Right cardiac atrium (tissue), 5 donors: Measurements from ENCODE around the gene RASL10B. TPM values are rescaled to one million over a fixed set of nuclear protein-coding genes. Genes with fewer than 3 reads are reported as not detected.
A peak's percentile ranks its signal among the peaks of the same experiment; 100 is the strongest.

Experiments
- ATAC-seq, 2 donors: fragments of 200-7000 bp; cut with Tn5 transposase; one replicate each; pipeline versions ENCODE4 v1.8.0 to v1.9.1; 2020; ENCODE audit warnings: moderate library complexity in 2 of 2, mild to moderate bottlenecking in 1 of 2
- DNase-seq, 3 donors: peaks; one replicate each; pipeline ENCODE4 v3.0.0-alpha.2; 2020
- H3K27ac ChIP-seq: one replicate; pipeline ENCODE4 v1.5.1; 2013; ENCODE audit warnings: mild to moderate bottlenecking, low read length, control low read depth, moderate library complexity
- H3K27me3 ChIP-seq: one replicate; pipeline ENCODE4 v1.6.1; 2013; ENCODE audit not compliant: control insufficient read depth, insufficient read depth
- H3K4me1 ChIP-seq: one replicate; pipeline ENCODE4 v1.6.1; 2013; ENCODE audit warnings: low read length; ENCODE audit not compliant: control insufficient read depth, insufficient read depth
- H3K4me3 ChIP-seq: one replicate; pipeline ENCODE4 v1.5.1; 2013; ENCODE audit warnings: low read length, control low read depth
- H3K9me3 ChIP-seq: one replicate; pipeline ENCODE4 v1.6.1; 2013; ENCODE audit warnings: low read length; ENCODE audit not compliant: control insufficient read depth
- WGBS: extraction: QIAGEN DNeasy Blood & Tissue Kit; methylation state at CpG from one replicate; pipeline ENCODE4 v1.1.7; 2013; 5-methylcytosine and 5-hydroxymethylcytosine counted together
- intact Hi-C, 4 donors: fragments of 100-400 bp; cut with DNase I; formaldehyde crosslinking; loops; one replicate each; pipeline versions ENCODE4 v1.11.0 to v1.14.0; 2022 to 2023
- polyA plus RNA-seq: library from polyadenylated mRNA; stranded (reverse); fragments of 200-250 nt; gene quantifications from one replicate; pipeline ENCODE4 v1.2.3, GENCODE V29; 2013
- total RNA-seq, 4 donors: library from RNA; stranded (reverse); fragmentation: NEBNext Ultra II Directional; extraction: Animal tissue kit (Norgen Biotek cat#: 25700); gene quantifications; one replicate each; pipeline ENCODE4 v1.2.1, GENCODE V29; 2021
- donor health status: healthy with polysubstance abuse.
- donor health status: DM: no; HTN: yes; CAD: no.
- donor health status: DM: no; HTN: no; CAD: no.
- donor health status: DM: no; HTN: yes; CAD: no; lungs with severe emphysema.
- donor health status: DM: yes; HTN: yes; CAD: no.

Gene RASL10B
- total and polyA plus RNA-seq, 5 donors: 19.0 to 47.4 (median 36.6) TPM

DNA sequence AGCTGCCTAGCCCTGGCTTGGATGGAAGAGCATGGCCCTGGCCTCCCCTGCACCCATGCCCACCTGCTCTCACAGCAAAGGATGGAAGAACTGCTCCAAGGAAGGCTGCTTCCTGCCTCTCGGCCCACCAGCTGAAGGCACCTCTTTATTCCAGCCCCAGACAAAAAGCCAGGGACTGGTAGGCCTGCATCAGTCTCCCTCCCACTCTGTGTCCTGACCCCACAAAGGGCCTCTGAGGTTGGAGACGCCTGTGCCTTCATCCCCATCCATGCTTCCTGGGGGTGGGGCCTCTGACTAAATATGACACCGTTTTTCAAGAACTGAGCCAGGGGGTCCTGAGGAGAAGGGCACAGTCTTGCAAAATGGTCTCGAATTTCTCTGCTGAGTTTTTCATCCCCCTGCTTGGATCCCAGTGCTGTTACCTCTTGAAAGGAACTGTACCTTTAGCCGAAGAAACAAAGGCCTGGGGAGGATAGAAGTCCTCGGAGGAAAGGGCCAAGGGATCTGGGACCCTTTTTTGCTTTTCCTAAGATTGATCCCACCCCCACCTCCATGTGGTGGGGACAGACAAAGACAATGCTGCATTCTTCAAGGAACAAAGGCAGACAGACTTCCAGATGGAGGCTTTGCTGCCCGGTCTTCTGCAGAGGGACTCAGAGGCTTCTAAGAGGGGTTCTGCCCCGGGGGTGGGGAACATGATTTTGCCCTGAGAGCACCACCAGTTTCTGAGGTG lies 34.5 kb downstream of the RASL10B start:
- Histone ChIP-seq H3K4me3 (no peak overlapping the region), H3K27ac (no peak overlapping the region), H3K27me3 (no peaks in the 10 kb centered on the region), H3K4me1 (peaks cover 2% of the 10 kb centered on the region), H3K9me3 (no peaks in the 10 kb centered on the region)
- intact Hi-C loops: loop anchor here in 3 of 4 donors (2.0 to 5.0 kb wide), 2 partner anchors 36 to 39 kb away; no protein-coding TSS in a partner anchor
- DNase-seq (no peak), ATAC-seq (no peak)
- WGBS: 76% methylated on average over 8 of the region's 8 CpGs

DNA sequence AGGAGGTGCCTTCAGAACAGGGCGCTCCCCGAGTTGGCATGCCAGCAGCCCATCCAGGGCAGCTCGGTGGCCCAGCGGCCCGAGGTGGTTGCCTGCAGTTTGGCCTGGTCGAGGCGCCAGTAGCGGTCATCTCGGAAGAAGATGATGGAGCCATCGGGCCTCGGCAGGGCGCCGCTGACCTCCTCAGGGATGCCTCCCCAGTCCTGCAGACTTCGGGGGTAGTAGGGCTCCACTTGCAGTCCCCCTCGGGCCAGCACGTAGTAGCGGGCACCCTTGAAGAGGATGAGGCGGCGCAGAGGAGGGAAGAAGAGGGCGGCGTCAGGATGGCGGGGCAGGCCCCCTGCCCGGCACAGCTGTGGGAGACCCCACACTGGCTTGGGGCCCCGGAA lies 35.0 kb downstream of the RASL10B start:
- no peak overlapping the region for H3K27ac ChIP-seq
- H3K4me3 ChIP-seq: no peak overlapping the region
- intact Hi-C loops: loop anchor here in 1 of 4 donors (5.0 kb wide), 1 partner anchor 36 kb away; no protein-coding TSS in a partner anchor
- 91% methylated on average over 24 of the region's 24 CpGs for WGBS
- DNase-seq (no peak), ATAC-seq (no peak)
- no peaks in the 10 kb centered on the region for H3K9me3 ChIP-seq
- H3K4me1 ChIP-seq: peaks cover 2% of the 10 kb centered on the region
- H3K27me3 ChIP-seq: no peaks in the 10 kb centered on the region

DNA sequence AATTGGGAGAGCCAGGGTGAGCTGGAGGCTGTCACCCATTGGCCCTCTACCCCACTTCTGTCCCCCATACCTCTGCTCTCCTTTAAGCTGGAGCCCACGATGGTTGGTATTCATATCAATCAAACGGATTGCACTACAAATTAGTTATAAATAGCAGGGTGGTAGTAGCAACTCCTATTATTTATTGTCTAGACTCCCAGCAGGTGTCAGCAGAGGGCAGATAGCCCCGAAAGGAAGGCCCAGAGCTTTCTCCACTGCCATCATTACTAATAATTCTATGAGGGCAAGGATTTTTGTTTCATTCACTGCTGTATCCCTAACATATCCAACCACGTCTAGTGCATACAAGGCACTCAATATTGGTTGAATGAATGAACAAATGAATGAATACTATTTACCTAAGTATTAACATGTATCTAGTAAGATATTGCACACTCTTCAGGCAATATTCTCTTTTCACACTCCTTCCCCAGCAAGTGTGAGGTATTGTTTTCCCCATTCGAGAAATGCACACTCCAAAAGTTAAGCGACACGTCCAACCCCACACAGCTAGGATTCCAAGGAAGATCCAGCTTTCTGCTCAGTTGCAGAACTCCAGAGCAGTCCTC lies 35.6 kb downstream of the RASL10B start:
- ATAC-seq: no peak
- intact Hi-C loops: loop anchor here in 2 of 4 donors (1.0 to 5.0 kb wide), 2 partner anchors 35 to 37 kb away; no protein-coding TSS in a partner anchor

GRCh38 chr17:35768797-35769196 lies 37.4 kb downstream of the RASL10B start:
- Histone ChIP-seq H3K4me3 (no peak overlapping the region), H3K9me3 (no peaks in the 10 kb centered on the region), H3K27ac (no peak overlapping the region), H3K27me3 (no peaks in the 10 kb centered on the region), H3K4me1 (peaks cover 5% of the 10 kb centered on the region)
- ATAC-seq: no peak
- WGBS: 93% methylated on average over 2 of the region's 2 CpGs
- DNase-seq: no peak
- intact Hi-C loops: loop anchor here in 1 of 4 donors (5.0 kb wide), 1 partner anchor 34 kb away; no protein-coding TSS in a partner anchor

More for the DNA sequence above, 35.6 kb downstream of the RASL10B start:
- Histone ChIP-seq H3K4me3 (no peak overlapping the region), H3K27ac (no peak overlapping the region), H3K27me3 (no peaks in the 10 kb centered on the region), H3K9me3 (no peaks in the 10 kb centered on the region), H3K4me1 (peaks cover 2% of the 10 kb centered on the region)
- 46% methylated on average over 7 of the region's 7 CpGs for WGBS
- DNase-seq: peak in 1 of 3 donors; percentile 69

DNA sequence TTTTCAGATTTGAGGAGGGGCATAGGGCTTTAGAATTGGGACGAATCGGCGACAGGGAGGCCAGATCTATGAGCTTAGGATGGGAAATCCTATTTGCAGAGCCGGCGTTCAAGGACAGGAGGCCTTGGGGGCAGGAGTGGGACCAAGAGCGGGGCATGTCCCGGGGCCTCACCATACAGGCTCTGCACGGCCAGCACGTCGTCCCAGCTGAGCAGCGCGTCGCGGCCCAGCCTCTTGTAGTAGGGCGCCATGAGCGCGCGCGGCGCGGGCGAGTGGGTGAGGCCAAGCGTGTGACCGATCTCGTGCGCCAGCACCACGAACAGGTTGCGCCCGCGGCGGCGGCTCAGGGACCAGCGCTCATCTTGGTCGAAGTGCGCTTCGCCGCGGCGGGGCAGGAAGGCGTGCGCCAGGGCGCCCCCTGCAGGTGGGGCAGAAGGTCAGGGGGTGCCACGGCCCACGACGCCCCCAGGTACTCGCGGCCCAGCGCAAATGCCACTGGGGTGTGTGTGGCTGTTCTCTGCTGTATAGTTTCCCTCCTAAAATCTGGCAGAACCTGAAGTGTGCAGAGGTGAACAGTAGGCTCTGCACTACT lies 38.6 kb downstream of the RASL10B start:
- Histone ChIP-seq H3K4me3 (no peak overlapping the region), H3K4me1 (peaks cover 14% of the 10 kb centered on the region), H3K9me3 (no peaks in the 10 kb centered on the region), H3K27me3 (no peaks in the 10 kb centered on the region), H3K27ac (no peak overlapping the region)
- DNase-seq (no peak), ATAC-seq (no peak)
- intact Hi-C loops: loop anchor here in 1 of 4 donors (5.0 kb wide), 1 partner anchor 32 kb away; no protein-coding TSS in a partner anchor
- WGBS: 93% methylated on average over 48 of the region's 48 CpGs

- no peaks in the 10 kb centered on the region for H3K9me3 ChIP-seq
- H3K4me3 ChIP-seq: no peak overlapping the region
- H3K27me3 ChIP-seq: no peaks in the 10 kb centered on the region
- H3K4me1 ChIP-seq: peaks cover 20% of the 10 kb centered on the region
- H3K27ac ChIP-seq: no peak overlapping the region
- ATAC-seq (no peak), DNase-seq (no peak)
- WGBS: 90% methylated on average over 20 of the region's 20 CpGs
- intact Hi-C loops: no loop called here
Observed at GRCh38 chr17:35773129-35773528, 41.7 kb downstream of the RASL10B start.

- intact Hi-C loops: no loop called here
- no peaks in the 10 kb centered on the region for H3K27me3 ChIP-seq
- no peaks in the 10 kb centered on the region for H3K9me3 ChIP-seq
- peaks cover 20% of the 10 kb centered on the region for H3K4me1 ChIP-seq
- WGBS: 47% methylated on average over 10 of the region's 10 CpGs
- no peak overlapping the region for H3K4me3 ChIP-seq
- H3K27ac ChIP-seq: peak overlapping the region; percentile 63
- ATAC-seq (peak; percentile 21 to 53), DNase-seq (no peak)
Observed at GRCh38 chr17:35773679-35774425, 42.4 kb downstream of the RASL10B start.

DNA sequence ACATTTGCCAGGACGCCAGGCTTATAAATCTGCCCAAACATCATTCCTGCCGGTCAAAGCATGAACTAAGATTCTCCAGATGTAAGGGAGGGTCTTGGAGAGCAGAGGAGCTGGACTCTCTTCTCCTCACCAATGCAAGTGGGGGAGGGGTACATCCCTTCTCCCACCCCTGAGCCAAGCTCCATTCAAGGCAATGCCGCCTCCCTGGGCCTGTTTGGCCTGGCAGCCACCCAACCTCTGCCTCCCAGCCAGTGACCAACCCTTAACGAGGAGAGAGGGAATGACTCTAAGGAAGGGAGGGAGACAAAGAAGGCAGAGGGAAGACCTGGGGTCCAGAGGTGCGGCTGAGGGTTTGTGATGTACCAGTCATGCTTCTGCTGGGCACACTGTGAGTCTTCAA lies 43.1 kb downstream of the RASL10B start:
- H3K4me1 ChIP-seq: peaks cover 20% of the 10 kb centered on the region
- WGBS: 49% methylated on average over 5 of the region's 5 CpGs

DNA sequence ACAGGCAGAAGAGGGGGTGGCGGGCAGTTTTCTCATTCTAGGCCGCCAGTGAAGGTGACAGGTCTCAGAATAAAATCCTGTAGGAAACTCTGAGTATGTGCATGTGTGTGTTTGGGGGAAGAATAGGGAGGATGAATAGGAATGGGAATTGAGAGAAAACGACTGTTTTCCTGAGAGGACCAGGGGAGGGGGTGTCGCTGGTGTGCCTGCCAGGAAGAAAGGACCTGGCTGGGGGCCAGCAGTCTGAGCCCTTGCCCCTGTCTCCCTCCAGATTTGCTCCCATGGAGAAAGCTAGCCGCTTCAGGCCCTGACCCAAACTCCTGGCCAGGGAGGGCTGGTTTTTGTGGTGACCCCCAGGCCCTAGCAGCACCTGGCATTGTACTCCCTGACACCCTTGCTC lies 43.6 kb downstream of the RASL10B start:
- Histone ChIP-seq H3K9me3 (no peaks in the 10 kb centered on the region), H3K4me3 (no peak overlapping the region), H3K27ac (peak overlapping the region; percentile 54), H3K4me1 (peaks cover 20% of the 10 kb centered on the region), H3K27me3 (no peaks in the 10 kb centered on the region)
- DNase-seq: peak in 1 of 3 donors; percentile 63
- ATAC-seq: no peak
- WGBS: 66% methylated on average over 5 of the region's 5 CpGs
- intact Hi-C loops: no loop called here

More for the DNA sequence above, 43.1 kb downstream of the RASL10B start:
- Histone ChIP-seq H3K4me3 (no peak overlapping the region), H3K9me3 (no peaks in the 10 kb centered on the region), H3K27me3 (no peaks in the 10 kb centered on the region), H3K27ac (peak overlapping the region; percentile 63)
- DNase-seq (peak; percentile 77 to 88 (median 86)), ATAC-seq (peak; percentile 74 to 80)
- intact Hi-C loops: no loop called here

- Histone ChIP-seq H3K27ac (peak overlapping the region; percentile 54), H3K4me1 (peaks cover 20% of the 10 kb centered on the region), H3K27me3 (no peaks in the 10 kb centered on the region), H3K4me3 (no peak overlapping the region), H3K9me3 (no peaks in the 10 kb centered on the region)
- no peak for ATAC-seq
- 69% methylated on average over 6 of the region's 6 CpGs for WGBS
- DNase-seq: no peak
- intact Hi-C loops: no loop called here
Observed at GRCh38 chr17:35775583-35775982, 44.1 kb downstream of the RASL10B start.
